HUES6 (cell line): Measurements from ENCODE around the gene UBAC1.

Experiments used
- H3K27ac ChIP-seq: 2 replicates; pipeline ENCODE4 v1.7.0; 2013; ENCODE audit warnings: low read depth, mild to moderate bottlenecking, low read length, inconsistent platforms
- H3K27me3 ChIP-seq: 2 replicates; pipeline ENCODE4 v1.6.1; 2013; ENCODE audit warnings: low read length; ENCODE audit not compliant: control insufficient read depth, insufficient read depth
- H3K36me3 ChIP-seq: 2 replicates; pipeline ENCODE4 v1.6.1; 2013; ENCODE audit warnings: low read length; ENCODE audit not compliant: control insufficient read depth, insufficient read depth
- H3K4me1 ChIP-seq: 2 replicates; pipeline ENCODE4 v1.6.1; 2013; ENCODE audit warnings: low read length; ENCODE audit not compliant: control insufficient read depth, insufficient read depth
- H3K4me3 ChIP-seq: 2 replicates; pipeline ENCODE4 v1.5.1; 2013; ENCODE audit warnings: low read depth, low read length
- H3K9ac ChIP-seq: one replicate; pipeline ENCODE4 v1.6.1; 2013; ENCODE audit warnings: mild to moderate bottlenecking, low read length
- H3K9me3 ChIP-seq: 2 replicates; pipeline ENCODE4 v1.6.1; 2013; ENCODE audit warnings: low read depth, low read length; ENCODE audit not compliant: control insufficient read depth, insufficient read depth

The UBAC1 gene

GRCh38 chr9:135985459-135985774 is 24.2 kb upstream of the UBAC1 start:
- no peak overlapping the region for H3K9ac ChIP-seq
- no peaks in the 10 kb centered on the region for H3K27me3 ChIP-seq
- no peaks in the 10 kb centered on the region for H3K36me3 ChIP-seq
- no peak overlapping the region for H3K27ac ChIP-seq
- H3K9me3 ChIP-seq = no peaks in the 10 kb centered on the region
- H3K4me1 ChIP-seq = peaks cover 10% of the 10 kb centered on the region; the same call in 1 of the 2 replicates
- no peak overlapping the region for H3K4me3 ChIP-seq

- no peak overlapping the region for H3K4me3 ChIP-seq
Measured at GRCh38 chr9:135984072-135984710, 23.0 kb upstream of the UBAC1 start.

GRCh38 chr9:135983208-135984071 is 22.3 kb upstream of the UBAC1 start:
- no peaks in the 10 kb centered on the region for H3K9me3 ChIP-seq
- no peak overlapping the region for H3K27ac ChIP-seq
- H3K27me3 ChIP-seq = no peaks in the 10 kb centered on the region
- H3K4me3 ChIP-seq = no peak overlapping the region
- no peaks in the 10 kb centered on the region for H3K36me3 ChIP-seq
- H3K4me1 ChIP-seq = peaks cover 7% of the 10 kb centered on the region; the same call in 1 of the 2 replicates
- no peak overlapping the region for H3K9ac ChIP-seq

More at GRCh38 chr9:135984072-135984710, 23.0 kb upstream of the UBAC1 start:
- no peaks in the 10 kb centered on the region for H3K27me3 ChIP-seq
- no peak overlapping the region for H3K9ac ChIP-seq
- H3K9me3 ChIP-seq = no peaks in the 10 kb centered on the region
- H3K36me3 ChIP-seq = no peaks in the 10 kb centered on the region
- no peak overlapping the region for H3K27ac ChIP-seq
- H3K4me1 ChIP-seq = 0 out of 2 replicates have a peak, but pooled peaks cover 7% of the 10 kb centered on the region

DNA sequence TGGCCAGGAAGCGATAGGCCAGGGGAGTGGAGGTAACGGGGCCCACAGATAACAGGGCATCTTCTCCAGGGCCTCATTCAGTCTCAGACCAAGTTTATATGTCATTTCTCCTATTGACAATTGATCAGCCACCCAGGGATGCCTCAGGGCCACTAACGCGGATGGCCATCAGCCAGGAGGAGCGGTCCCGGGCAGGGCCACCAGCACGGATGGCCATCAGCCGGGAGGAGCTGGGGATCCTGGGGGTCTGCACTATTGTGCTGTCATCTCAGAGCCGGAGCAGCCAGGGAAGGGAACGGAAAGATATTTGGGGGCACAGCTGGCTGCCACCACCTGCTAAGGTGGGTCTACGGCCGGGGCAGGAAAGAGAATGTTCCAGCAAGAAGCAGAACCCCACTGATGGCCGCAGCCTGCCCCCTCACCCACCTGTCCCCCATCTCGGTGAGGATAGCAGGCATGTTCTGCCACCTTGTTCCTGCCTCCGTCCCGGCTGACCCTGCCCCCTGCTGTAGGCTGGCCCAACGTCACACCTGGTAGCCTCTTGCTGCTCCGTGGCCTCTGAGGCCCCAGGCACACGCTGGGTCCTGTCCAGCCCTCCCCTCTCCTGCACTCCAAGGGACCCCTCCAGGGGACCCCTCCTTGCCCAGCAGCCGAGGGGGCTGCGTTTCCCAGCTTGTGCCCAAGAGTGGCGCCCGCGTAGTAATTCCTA is 21.5 kb upstream of the UBAC1 start:
- Histone ChIP-seq H3K9me3 (no peaks in the 10 kb centered on the region), H3K4me3 (no peak overlapping the region), H3K4me1 (peaks cover 7% of the 10 kb centered on the region; the same call in 1 of the 2 replicates), H3K27ac (no peak overlapping the region), H3K9ac (no peak overlapping the region), H3K27me3 (no peaks in the 10 kb centered on the region), H3K36me3 (no peaks in the 10 kb centered on the region)

DNA sequence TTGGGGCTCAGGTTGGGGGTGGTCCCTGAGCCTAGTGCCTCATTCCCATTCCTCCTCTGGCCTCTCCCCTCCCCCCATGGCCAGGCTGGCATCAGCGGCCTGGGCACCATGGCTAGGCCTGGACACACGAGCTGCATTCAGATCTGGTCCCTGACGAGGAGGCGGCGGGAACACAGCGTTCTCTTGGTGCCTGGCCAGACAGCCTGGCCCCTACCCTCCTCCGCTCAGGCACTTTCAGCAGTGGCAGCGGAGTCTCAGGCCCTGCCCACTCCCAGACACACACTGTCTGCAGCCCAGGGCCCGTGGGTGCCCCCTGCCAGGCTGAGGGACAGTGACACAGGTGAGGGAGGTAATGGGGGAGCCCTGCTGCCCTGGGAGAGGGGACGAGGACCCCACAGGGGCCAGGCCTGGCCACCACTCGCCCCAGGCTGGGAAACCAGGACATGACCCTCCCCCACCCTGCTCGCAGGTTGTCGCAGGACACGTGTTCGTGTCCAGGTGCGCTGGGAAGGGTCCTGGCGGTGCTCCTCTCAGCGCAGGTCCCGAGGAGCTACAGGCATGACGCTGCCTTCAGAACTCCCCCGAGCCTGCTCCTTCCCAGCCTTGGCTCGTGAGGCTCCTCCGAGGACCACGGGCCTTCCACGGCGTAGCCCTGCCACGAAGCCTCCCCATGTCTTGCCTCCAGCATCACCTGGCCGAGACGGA is 19.9 kb upstream of the UBAC1 start:
- Histone ChIP-seq H3K27me3 (no peaks in the 10 kb centered on the region), H3K4me1 (peaks cover 15% of the 10 kb centered on the region; the same call in 1 of the 2 replicates), H3K36me3 (no peaks in the 10 kb centered on the region), H3K9ac (no peak overlapping the region), H3K9me3 (no peaks in the 10 kb centered on the region), H3K27ac (no peak overlapping the region), H3K4me3 (no peak overlapping the region)

DNA sequence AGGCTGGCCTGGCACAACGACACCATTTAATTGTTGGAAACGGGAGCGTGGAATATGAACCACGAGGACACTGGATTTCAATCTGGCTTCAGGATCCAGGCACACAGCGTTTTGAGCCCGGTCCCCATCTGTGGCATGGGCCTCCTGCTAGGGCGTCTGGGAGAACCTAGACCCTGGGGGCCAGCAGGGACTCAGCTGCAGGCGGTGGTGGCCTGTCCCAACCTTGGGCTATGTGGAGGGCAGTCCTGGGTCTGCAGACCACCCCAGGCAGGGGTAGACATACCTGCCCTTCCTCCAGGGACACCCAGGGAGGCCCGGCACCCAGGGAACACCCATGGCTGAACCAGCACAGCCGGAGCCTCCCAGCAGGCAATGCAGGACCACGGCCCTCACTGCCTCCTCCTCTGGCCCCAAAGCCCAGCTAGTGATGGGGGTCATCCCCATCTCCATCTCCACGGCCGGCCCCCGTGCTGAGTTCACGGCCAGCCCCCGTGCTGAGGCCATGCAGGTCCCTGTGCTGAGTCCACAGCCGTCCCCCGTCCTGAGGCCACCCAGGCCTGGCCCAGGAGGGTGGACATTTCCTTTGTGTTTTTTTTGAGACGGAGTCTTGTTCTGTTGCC is 18.5 kb upstream of the UBAC1 start:
- Histone ChIP-seq H3K27ac (no peak overlapping the region), H3K27me3 (no peaks in the 10 kb centered on the region), H3K4me3 (no peak overlapping the region), H3K9me3 (no peaks in the 10 kb centered on the region), H3K36me3 (no peaks in the 10 kb centered on the region), H3K9ac (no peak overlapping the region), H3K4me1 (peaks cover 11% of the 10 kb centered on the region; the same call in 1 of the 2 replicates)

DNA sequence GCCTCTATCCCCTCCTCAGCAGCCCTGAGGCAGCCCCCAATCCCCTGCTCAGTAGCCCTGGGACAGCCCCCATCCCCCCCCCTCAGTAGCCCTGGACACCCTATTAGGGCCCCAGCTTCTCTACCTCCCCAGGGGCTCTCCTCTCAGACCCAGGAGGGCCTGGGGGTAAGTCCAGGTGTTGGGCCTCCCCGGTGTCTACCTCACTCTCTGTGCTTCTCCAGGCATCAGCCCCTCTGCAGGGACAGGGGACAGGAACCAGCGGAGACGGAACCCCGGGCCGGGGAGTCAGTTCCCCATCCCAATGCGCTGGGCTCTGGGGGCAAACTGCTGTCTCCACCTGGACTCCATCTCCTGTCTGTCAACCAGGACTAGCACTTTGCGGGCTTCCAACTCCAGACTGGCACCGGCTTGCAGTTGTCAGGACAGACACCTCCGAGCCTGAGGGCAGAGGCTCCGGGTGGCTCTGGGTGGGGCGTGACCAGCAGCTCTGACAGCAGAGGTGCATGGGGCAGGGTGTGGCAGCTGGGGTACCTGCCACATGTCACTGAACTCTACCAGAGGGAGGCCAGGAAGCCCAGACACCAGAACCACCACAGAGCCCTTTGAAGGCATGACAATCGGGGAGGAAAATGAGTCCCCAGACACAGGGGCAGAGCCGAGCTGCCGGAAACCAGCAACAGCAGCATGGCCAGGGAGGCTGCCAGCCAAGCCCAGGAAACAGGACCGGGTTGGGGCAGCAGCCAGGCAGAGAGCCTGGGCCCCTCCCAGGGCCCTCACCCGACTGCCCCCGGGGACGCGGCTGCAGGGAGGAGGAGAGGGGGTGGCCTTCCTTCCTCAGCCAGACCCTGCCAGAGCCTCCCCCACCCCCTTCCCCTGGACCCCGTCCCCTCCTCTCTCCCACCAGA is 17.7 kb upstream of the UBAC1 start:
- Histone ChIP-seq H3K27me3 (no peaks in the 10 kb centered on the region), H3K36me3 (no peaks in the 10 kb centered on the region), H3K27ac (no peak overlapping the region), H3K4me3 (no peak overlapping the region), H3K9me3 (no peaks in the 10 kb centered on the region), H3K9ac (no peak overlapping the region), H3K4me1 (peaks cover 7% of the 10 kb centered on the region; the same call in 1 of the 2 replicates)

- H3K27ac ChIP-seq = no peak overlapping the region
- no peak overlapping the region for H3K4me3 ChIP-seq
- H3K4me1 ChIP-seq = peaks cover 7% of the 10 kb centered on the region; the same call in 1 of the 2 replicates
- no peaks in the 10 kb centered on the region for H3K9me3 ChIP-seq
- no peaks in the 10 kb centered on the region for H3K27me3 ChIP-seq
- no peak overlapping the region for H3K9ac ChIP-seq
- no peaks in the 10 kb centered on the region for H3K36me3 ChIP-seq
Measured at GRCh38 chr9:135976944-135977343, 15.8 kb upstream of the UBAC1 start.

DNA sequence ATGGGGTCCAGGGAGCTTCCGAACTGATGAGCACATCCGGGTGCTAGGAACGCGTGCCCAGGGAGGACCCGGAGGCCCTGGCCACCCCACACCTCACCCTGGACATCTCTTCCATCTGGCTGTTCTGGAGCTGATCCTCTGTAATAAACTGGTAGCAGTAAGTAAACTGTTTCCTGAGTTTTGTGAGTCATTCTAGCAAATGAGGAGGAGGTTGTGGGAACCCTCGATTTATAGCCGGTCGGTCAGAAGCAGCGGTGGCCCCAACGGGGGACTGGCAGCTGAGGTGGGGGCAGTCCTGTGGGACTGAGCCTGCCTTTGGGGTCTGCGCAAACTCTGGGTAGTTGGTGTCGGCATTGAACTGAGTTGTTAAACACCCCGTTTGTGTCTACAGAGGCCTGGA is 15.4 kb upstream of the UBAC1 start:
- peaks cover 7% of the 10 kb centered on the region; the same call in 1 of the 2 replicates for H3K4me1 ChIP-seq
- H3K9me3 ChIP-seq = no peaks in the 10 kb centered on the region
- no peaks in the 10 kb centered on the region for H3K36me3 ChIP-seq
- H3K27ac ChIP-seq = no peak overlapping the region
- no peak overlapping the region for H3K9ac ChIP-seq
- no peaks in the 10 kb centered on the region for H3K27me3 ChIP-seq
- no peak overlapping the region for H3K4me3 ChIP-seq
